GM12878 (cell line): ENCODE measurements around the gene SRPK3. TPM values are rescaled to one million over a fixed set of nuclear protein-coding genes. Genes with fewer than 3 reads are reported as not detected.

Experiments
- FOXK2 ChIP-seq: fragments of 450-650 bp; IDR thresholded peaks from 2 replicates; pipeline ENCODE4 v1.6.1; 2017; ENCODE audit warnings: mild to moderate bottlenecking, moderate library complexity
- SMARCA5 ChIP-seq: fragments of 450-650 bp; IDR thresholded peaks from 2 replicates; pipeline ENCODE4 v1.6.1; 2017; ENCODE audit warnings: mild to moderate bottlenecking
- polyA plus RNA-seq, 11 experiments: library from polyadenylated mRNA; depleted of rRNA in 4 of 11; unstranded in 6 of 11; stranded (reverse) in 5 of 11; fragments of >200 nt; fragmentation: Nextera tagmentation in 4 of 11; fragmentation: Illumina TruSeq in 1 of 11; extraction: Ambion mirVana in 4 of 11; extraction: Trizol in 1 of 11; gene quantifications; 1 replicate in 1 of 11; 2 replicates in 10 of 11; pipeline versions ENCODE4 v1.2.1 to v1.2.3, GENCODE V29; 2011 to 2016; ENCODE audit warnings: inconsistent platforms in 2 of 11, missing spikeins in 2 of 11, low read depth in 1 of 11
- total RNA-seq, 4 experiments: library from RNA; depleted of rRNA in 3 of 4; stranded (reverse); fragments of >200 nt in 3 of 4; fragmentation: Illumina TruSeq in 1 of 4; extraction: Trizol in 1 of 4; gene quantifications; 2 replicates each; pipeline versions ENCODE4 v1.2.1 to v1.2.3, GENCODE V29; 2013 to 2021
- TF ChIP-seq, protein P1 (sequence below): IDR thresholded peaks from 2 replicates; pipeline ENCODE4 v1.6.1; 2011; ENCODE audit warnings: low read depth, low read length, improper control_type of control experiment, borderline replicate concordance
- TF ChIP-seq, protein P2 (sequence below): fragments of 450-650 bp; IDR thresholded peaks from 2 replicates; pipeline ENCODE4 v1.6.1; 2017; ENCODE audit warnings: mild to moderate bottlenecking, moderate library complexity
- TF ChIP-seq, protein P3 (sequence below): fragments of 450-650 bp; IDR thresholded peaks from 2 replicates; pipeline ENCODE4 v1.6.1; 2018; ENCODE audit warnings: mild to moderate bottlenecking, low read depth, moderate library complexity; ENCODE audit not compliant: partially characterized antibody
- TF ChIP-seq, protein P4 (sequence below): fragments of 450-650 bp; IDR thresholded peaks from 2 replicates; pipeline ENCODE4 v1.6.1; 2017; ENCODE audit warnings: low read depth, mild to moderate bottlenecking, moderate library complexity

Gene SRPK3
- total and polyA plus RNA-seq, 10 of the 15 experiments (the other 5 are each of a cell fraction or from before 2014, with no cell fraction given), result 0.05 to 0.19 TPM; not detected in 8

DNA sequence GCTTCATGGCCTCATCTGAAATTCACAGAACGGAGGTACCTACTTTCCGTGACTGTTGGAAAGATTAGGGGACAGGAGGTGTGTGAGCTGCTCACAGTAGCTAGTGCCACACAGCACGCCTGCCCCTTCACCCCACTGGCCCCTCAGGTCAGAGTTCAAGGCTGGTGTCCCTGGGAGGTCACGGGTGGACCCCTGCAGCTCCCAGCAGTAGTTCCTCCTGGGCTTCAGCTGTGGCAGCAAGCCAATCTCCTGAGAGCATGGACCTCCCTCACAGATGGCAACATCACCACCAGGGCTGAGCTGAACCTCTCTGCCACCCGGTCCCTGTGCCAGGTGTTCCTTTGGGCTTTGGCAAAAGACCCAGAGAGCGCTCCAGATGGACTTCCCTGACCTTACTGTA lies 11.5 kb downstream of the SRPK3 start (continued):
- TF ChIP-seq, protein P1, sequence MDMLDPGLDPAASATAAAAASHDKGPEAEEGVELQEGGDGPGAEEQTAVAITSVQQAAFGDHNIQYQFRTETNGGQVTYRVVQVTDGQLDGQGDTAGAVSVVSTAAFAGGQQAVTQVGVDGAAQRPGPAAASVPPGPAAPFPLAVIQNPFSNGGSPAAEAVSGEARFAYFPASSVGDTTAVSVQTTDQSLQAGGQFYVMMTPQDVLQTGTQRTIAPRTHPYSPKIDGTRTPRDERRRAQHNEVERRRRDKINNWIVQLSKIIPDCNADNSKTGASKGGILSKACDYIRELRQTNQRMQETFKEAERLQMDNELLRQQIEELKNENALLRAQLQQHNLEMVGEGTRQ, result no peak
- TF ChIP-seq SMARCA5, result no peak
- TF ChIP-seq, protein P2, sequence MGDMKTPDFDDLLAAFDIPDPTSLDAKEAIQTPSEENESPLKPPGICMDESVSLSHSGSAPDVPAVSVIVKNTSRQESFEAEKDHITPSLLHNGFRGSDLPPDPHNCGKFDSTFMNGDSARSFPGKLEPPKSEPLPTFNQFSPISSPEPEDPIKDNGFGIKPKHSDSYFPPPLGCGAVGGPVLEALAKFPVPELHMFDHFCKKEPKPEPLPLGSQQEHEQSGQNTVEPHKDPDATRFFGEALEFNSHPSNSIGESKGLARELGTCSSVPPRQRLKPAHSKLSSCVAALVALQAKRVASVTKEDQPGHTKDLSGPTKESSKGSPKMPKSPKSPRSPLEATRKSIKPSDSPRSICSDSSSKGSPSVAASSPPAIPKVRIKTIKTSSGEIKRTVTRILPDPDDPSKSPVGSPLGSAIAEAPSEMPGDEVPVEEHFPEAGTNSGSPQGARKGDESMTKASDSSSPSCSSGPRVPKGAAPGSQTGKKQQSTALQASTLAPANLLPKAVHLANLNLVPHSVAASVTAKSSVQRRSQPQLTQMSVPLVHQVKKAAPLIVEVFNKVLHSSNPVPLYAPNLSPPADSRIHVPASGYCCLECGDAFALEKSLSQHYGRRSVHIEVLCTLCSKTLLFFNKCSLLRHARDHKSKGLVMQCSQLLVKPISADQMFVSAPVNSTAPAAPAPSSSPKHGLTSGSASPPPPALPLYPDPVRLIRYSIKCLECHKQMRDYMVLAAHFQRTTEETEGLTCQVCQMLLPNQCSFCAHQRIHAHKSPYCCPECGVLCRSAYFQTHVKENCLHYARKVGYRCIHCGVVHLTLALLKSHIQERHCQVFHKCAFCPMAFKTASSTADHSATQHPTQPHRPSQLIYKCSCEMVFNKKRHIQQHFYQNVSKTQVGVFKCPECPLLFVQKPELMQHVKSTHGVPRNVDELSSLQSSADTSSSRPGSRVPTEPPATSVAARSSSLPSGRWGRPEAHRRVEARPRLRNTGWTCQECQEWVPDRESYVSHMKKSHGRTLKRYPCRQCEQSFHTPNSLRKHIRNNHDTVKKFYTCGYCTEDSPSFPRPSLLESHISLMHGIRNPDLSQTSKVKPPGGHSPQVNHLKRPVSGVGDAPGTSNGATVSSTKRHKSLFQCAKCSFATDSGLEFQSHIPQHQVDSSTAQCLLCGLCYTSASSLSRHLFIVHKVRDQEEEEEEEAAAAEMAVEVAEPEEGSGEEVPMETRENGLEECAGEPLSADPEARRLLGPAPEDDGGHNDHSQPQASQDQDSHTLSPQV, result no peak
- TF ChIP-seq, protein P3, sequence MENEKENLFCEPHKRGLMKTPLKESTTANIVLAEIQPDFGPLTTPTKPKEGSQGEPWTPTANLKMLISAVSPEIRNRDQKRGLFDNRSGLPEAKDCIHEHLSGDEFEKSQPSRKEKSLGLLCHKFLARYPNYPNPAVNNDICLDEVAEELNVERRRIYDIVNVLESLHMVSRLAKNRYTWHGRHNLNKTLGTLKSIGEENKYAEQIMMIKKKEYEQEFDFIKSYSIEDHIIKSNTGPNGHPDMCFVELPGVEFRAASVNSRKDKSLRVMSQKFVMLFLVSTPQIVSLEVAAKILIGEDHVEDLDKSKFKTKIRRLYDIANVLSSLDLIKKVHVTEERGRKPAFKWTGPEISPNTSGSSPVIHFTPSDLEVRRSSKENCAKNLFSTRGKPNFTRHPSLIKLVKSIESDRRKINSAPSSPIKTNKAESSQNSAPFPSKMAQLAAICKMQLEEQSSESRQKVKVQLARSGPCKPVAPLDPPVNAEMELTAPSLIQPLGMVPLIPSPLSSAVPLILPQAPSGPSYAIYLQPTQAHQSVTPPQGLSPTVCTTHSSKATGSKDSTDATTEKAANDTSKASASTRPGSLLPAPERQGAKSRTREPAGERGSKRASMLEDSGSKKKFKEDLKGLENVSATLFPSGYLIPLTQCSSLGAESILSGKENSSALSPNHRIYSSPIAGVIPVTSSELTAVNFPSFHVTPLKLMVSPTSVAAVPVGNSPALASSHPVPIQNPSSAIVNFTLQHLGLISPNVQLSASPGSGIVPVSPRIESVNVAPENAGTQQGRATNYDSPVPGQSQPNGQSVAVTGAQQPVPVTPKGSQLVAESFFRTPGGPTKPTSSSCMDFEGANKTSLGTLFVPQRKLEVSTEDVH, result no peak
- TF ChIP-seq FOXK2, result no peak
- TF ChIP-seq, protein P4, sequence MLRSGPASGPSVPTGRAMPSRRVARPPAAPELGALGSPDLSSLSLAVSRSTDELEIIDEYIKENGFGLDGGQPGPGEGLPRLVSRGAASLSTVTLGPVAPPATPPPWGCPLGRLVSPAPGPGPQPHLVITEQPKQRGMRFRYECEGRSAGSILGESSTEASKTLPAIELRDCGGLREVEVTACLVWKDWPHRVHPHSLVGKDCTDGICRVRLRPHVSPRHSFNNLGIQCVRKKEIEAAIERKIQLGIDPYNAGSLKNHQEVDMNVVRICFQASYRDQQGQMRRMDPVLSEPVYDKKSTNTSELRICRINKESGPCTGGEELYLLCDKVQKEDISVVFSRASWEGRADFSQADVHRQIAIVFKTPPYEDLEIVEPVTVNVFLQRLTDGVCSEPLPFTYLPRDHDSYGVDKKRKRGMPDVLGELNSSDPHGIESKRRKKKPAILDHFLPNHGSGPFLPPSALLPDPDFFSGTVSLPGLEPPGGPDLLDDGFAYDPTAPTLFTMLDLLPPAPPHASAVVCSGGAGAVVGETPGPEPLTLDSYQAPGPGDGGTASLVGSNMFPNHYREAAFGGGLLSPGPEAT, result no peak
